Measurements from ENCODE around the gene CARD11.

- TF ChIP-seq POLR2A (IDR thresholded peaks at IDR 0.05; ENCODE audit: low read depth, low read length) (no peak), TAF1 (IDR thresholded peaks at IDR 0.05; ENCODE audit: borderline replicate concordance, low read depth, low read length) (no peak)
These were observed 183.0 kb downstream of the CARD11 start for GRCh38 chr7:2860627-2861133.

Data from GM12892 (cell line).